ENCODE data around the gene ARHGAP19. TPM values are rescaled to one million over a fixed set of nuclear protein-coding genes. Genes with fewer than 3 reads are reported as not detected.

The ARHGAP19 gene
- total RNA-seq, 1 experiment from 2014 or later: 33.2 TPM

- Histone ChIP-seq H2BK120ac (ENCODE audit: low read depth, low read length, poor library complexity, severe bottlenecking) (no peak overlapping the region), H3T11ph (ENCODE audit: low read length) (no peak overlapping the region), H3K56ac (ENCODE audit: insufficient read length, low read depth, low read length) (no peak overlapping the region), H4K91ac (ENCODE audit: insufficient read length, low read depth, low read length) (no peak overlapping the region), H3K18ac (ENCODE audit: insufficient read length, low read depth, low read length) (no peak overlapping the region), H2BK5ac (ENCODE audit: insufficient read length, low read length) (no peak overlapping the region), H2AK5ac (ENCODE audit: insufficient read length, low read length) (no peak overlapping the region), H3K79me1 (ENCODE audit: insufficient read depth, low read depth, low read length, poor library complexity, severe bottlenecking) (no peaks in the 10 kb centered on the region), H3K79me2 (ENCODE audit: insufficient read depth, low read length) (peaks cover 11% of the 10 kb centered on the region; the same call in 1 of the 2 replicates), H3K27ac (ENCODE audit: insufficient read length, low read depth, low read length) (no peak overlapping the region), H4K20me1 (ENCODE audit: control insufficient read depth, insufficient read depth, insufficient read length) (peaks cover 3% of the 10 kb centered on the region), H3K23ac (ENCODE audit: insufficient read length, low read depth, low read length) (no peak overlapping the region), H4K5ac (ENCODE audit: insufficient read length, low read depth, low read length) (no peak overlapping the region), H2BK12ac (ENCODE audit: insufficient read length, low read depth, low read length) (no peak overlapping the region), H4K8ac (replicated peaks; ENCODE audit: insufficient read length, low read depth, low read length) (no peak overlapping the region), H3K14ac (ENCODE audit: insufficient read depth, low read length) (no peak overlapping the region), H3K9me3 (ENCODE audit: control insufficient read depth, low read depth, low read length) (no peaks in the 10 kb centered on the region), H2BK15ac (ENCODE audit: low read depth, low read length) (no peak overlapping the region), H3K9ac (ENCODE audit: extremely low read depth, insufficient read length, low read length) (no peak overlapping the region), H3K4ac (ENCODE audit: low read depth, low read length) (no peak overlapping the region), H3K4me2 (ENCODE audit: insufficient read depth, insufficient read length, low read length) (no peak overlapping the region), H3K27me3 (ENCODE audit: insufficient read depth, low read length) (no peaks in the 10 kb centered on the region), H3K23me2 (ENCODE audit: insufficient read length, low read depth, low read length, poor library complexity, severe bottlenecking) (peaks cover 20% of the 10 kb centered on the region), H3K4me1 (ENCODE audit: insufficient read depth, low read length) (peaks cover 13% of the 10 kb centered on the region), H2BK20ac (ENCODE audit: low read depth, low read length, poor library complexity, severe bottlenecking) (no peak overlapping the region), H2AFZ (ENCODE audit: low read length) (no peak overlapping the region)
- Mint-ChIP-seq H3K27ac (peak overlapping the region in 2 of 3 experiments; percentile 98 to 99; a peak in 3 of 7 replicates), H3K9me3 (peaks cover 2 to 3% of the 10 kb centered on the region in 2 experiments; a peak in 1 of 5 replicates), H3K4me1 (peaks cover 53 to 64% of the 10 kb centered on the region in 2 experiments), H3K27me3 (ENCODE audit: low read depth) (no peaks in the 10 kb centered on the region; the same call in 1 of the 2 replicates), H3K36me3 (ENCODE audit: insufficient read depth in 1 of 3, low read depth in 3 of 3) (peaks cover 3 to 32% (median 27%) of the 10 kb centered on the region in 3 experiments), H3K4me3 (peak overlapping the region; percentile 66 to 67)
- DNase-seq: no peak
- no peak for TF ChIP-seq CTCF (conservative IDR thresholded peaks at IDR 0.05)
- no CpG with 5 or more reads among the region's 5 CpGs for WGBS (ENCODE audit: extremely low coverage, insufficient read length, low lambda C conversion rate)
These were observed 43.6 kb upstream of the ARHGAP19 start for GRCh38 chr10:97336006-97336405.
